Sciatic nerve (tissue), 2 donors: ENCODE measurements around the gene FOXF1. TPM values are rescaled to one million over a fixed set of nuclear protein-coding genes. Genes with fewer than 3 reads are reported as not detected.

Experiments
- ATAC-seq: fragments of 200-7000 bp; cut with Tn5 transposase; one replicate; pipeline ENCODE4 v1.9.1; 2020; ENCODE audit warnings: mild to moderate bottlenecking, moderate library complexity
- DNase-seq: peaks from one replicate; pipeline ENCODE4 v3.0.0-alpha.2; 2020; ENCODE audit warnings: low spot score
- intact Hi-C: fragments of 100-400 bp; cut with DNase I; formaldehyde crosslinking; loops from one replicate; pipeline ENCODE4 v1.14.2; 2022
- total RNA-seq: library from RNA; stranded (reverse); fragmentation: NEBNext Ultra II Directional; extraction: Animal tissue kit (Norgen Biotek cat#: 25700); gene quantifications from one replicate; pipeline ENCODE4 v1.2.1, GENCODE V29; 2021
- donor health status: DM: no; HTN: no; CAD: no.
- donor health status: DM: no; HTN: no; CAD: no.

FOXF1 gene
- total RNA-seq: 0.45 TPM

- intact Hi-C loops: no loop called here
- ATAC-seq: no peak
Observed at GRCh38 chr16:86510465-86511261, at the start of gene FOXF1. FOXF1 (plus strand) TSS chr16:86510527; CDS start chr16:86510570, 43 bp downstream.

GRCh38 chr16:86461037-86461436, 49.3 kb upstream of the FOXF1 start:
- DNase-seq: no peak
- intact Hi-C loops: no loop called here
- ATAC-seq: no peak

More at GRCh38 chr16:86510465-86511261, at the start of gene FOXF1:
- no peak for DNase-seq

GRCh38 chr16:86462334-86463084, 47.8 kb upstream of the FOXF1 start:
- DNase-seq: no peak
- no peak for ATAC-seq
- intact Hi-C loops: no loop called here

GRCh38 chr16:86464044-86464443, 46.3 kb upstream of the FOXF1 start:
- DNase-seq (no peak), ATAC-seq (no peak)
- intact Hi-C loops: no loop called here

GRCh38 chr16:86465434-86465833, 44.9 kb upstream of the FOXF1 start:
- intact Hi-C loops: no loop called here
- ATAC-seq: no peak
- DNase-seq: no peak

- intact Hi-C loops: no loop called here
- ATAC-seq (no peak), DNase-seq (no peak)
Observed at GRCh38 chr16:86466696-86467406, 43.5 kb upstream of the FOXF1 start.

- ATAC-seq (no peak), DNase-seq (no peak)
- intact Hi-C loops: no loop called here
Observed at GRCh38 chr16:86467490-86467889, 42.8 kb upstream of the FOXF1 start.

GRCh38 chr16:86470964-86471363, 39.4 kb upstream of the FOXF1 start:
- ATAC-seq (no peak), DNase-seq (no peak)
- intact Hi-C loops: no loop called here

- intact Hi-C loops: no loop called here
- ATAC-seq (no peak), DNase-seq (no peak)
Observed at GRCh38 chr16:86471896-86472295, 38.4 kb upstream of the FOXF1 start.

GRCh38 chr16:86472366-86472765, 38.0 kb upstream of the FOXF1 start:
- intact Hi-C loops: no loop called here
- ATAC-seq (no peak), DNase-seq (no peak)

GRCh38 chr16:86476956-86477534, 33.3 kb upstream of the FOXF1 start:
- intact Hi-C loops: no loop called here
- no peak for DNase-seq
- no peak for ATAC-seq

- DNase-seq (no peak), ATAC-seq (no peak)
- intact Hi-C loops: no loop called here
Observed at GRCh38 chr16:86477642-86478041, 32.7 kb upstream of the FOXF1 start.

- no peak for ATAC-seq
- intact Hi-C loops: no loop called here
Observed at GRCh38 chr16:86478779-86479178, 31.5 kb upstream of the FOXF1 start.

GRCh38 chr16:86479419-86479818, 30.9 kb upstream of the FOXF1 start:
- no peak for ATAC-seq

More at GRCh38 chr16:86478779-86479178, 31.5 kb upstream of the FOXF1 start:
- no peak for DNase-seq

GRCh38 chr16:86480444-86480843, 29.9 kb upstream of the FOXF1 start:
- intact Hi-C loops: no loop called here
- ATAC-seq (no peak), DNase-seq (no peak)

More at GRCh38 chr16:86479419-86479818, 30.9 kb upstream of the FOXF1 start:
- intact Hi-C loops: no loop called here
- DNase-seq: no peak

- ATAC-seq (no peak), DNase-seq (no peak)
- intact Hi-C loops: no loop called here
Observed at GRCh38 chr16:86481607-86482006, 28.7 kb upstream of the FOXF1 start.

GRCh38 chr16:86484240-86484639, 26.1 kb upstream of the FOXF1 start:
- intact Hi-C loops: no loop called here
- DNase-seq (no peak), ATAC-seq (no peak)

GRCh38 chr16:86485746-86486145, 24.6 kb upstream of the FOXF1 start:
- intact Hi-C loops: no loop called here
- ATAC-seq: no peak
- DNase-seq: no peak

- DNase-seq (no peak), ATAC-seq (peak; percentile 34)
- intact Hi-C loops: no loop called here
Observed at GRCh38 chr16:86490859-86491639, 19.3 kb upstream of the FOXF1 start.
